ENCODE measurements around the gene NECAP2. TPM values are rescaled to one million over a fixed set of nuclear protein-coding genes. Genes with fewer than 3 reads are reported as not detected.
A peak's percentile ranks its signal among the peaks of the same experiment; 100 is the strongest.
"Not testable (repeated sequence)": the region's sequence is repeated elsewhere in the genome, so short reads cannot be mapped to it uniquely, and the experiment has no call there.

NECAP2 gene
- total RNA-seq, 1 donor from 2014 or later, result 179 TPM

GRCh38 chr1:16492937-16493336, 52.4 kb downstream of the NECAP2 start:
- not testable (repeated sequence) for DNase-seq (ENCODE audit: low read depth in 2 of 2)

DNA sequence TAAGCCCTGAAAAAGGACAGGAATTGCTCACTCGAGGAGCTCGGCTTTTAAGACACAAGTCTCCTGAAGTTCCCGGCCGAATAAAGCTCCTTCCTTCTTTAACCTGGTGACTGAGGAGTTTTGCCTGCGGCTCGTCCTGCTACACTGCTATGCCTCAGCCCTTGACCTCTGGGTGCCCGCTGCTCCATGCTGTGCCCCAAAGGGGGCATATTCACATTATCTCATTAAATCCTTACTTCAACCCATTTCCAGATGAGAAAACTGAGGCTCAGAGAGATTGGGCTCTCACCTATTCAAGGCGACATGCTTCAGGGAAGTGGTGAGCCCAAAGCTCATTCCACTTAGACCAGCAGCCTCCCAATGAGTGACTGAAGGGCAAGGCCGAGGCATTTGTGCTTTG, 53.2 kb downstream of the NECAP2 start:
- not testable (repeated sequence) for DNase-seq (ENCODE audit: low read depth in 2 of 2)

- peak; percentile 17 to 20 for DNase-seq (ENCODE audit: low read depth in 2 of 2)
Measured at GRCh38 chr1:16497474-16497904, 57.0 kb downstream of the NECAP2 start.

- DNase-seq (ENCODE audit: low read depth in 2 of 2), result not testable (repeated sequence)
Measured at GRCh38 chr1:16498047-16498446, 57.5 kb downstream of the NECAP2 start.

DNA sequence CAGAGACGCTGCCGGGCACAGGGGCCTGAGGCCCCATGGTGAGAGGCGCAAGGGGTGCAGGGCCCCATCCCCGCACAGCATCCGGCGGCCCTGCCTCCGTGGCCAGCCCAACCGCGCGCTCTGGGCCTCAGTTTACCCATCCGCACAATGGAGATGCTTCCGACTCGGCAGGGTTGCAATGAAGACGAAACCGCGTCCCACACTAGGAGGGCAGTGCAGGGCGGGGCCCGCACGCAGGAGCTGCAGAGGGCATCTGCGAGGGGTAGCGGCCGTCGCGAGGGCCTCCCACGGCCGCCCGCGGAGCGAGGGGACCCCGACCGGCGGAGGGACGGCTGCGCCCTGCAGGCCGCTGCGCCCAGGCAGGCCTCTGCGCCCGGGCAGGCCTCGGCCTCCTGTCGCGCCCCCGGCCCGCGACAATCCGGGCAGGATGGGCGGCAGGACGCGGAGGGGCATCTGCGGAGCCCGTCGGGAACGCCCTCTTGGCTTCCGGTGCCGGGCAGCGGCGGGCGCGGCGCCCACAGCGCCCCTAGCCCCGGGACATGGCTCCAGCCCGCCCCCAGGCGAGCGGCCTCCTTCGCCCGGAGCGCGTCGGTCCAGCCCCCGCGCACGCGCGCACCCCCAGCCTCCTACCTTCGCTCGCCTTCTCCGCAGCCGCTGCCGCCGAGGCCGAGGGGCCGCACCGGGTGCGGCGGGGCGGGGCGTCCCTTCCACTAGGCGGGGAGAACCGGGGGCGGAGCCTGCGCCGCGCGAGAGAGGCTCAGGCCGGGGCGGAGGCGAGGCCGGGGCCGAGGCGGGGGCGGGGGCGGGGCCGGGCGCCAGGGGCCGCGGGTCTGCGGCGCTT, 58.3 kb downstream of the NECAP2 start:
- peak; percentile 83 to 88 for DNase-seq (ENCODE audit: low read depth in 2 of 2)

- not testable (repeated sequence) for DNase-seq (ENCODE audit: low read depth in 2 of 2)
Measured at GRCh38 chr1:16500466-16500865, 59.9 kb downstream of the NECAP2 start.

GRCh38 chr1:16500975-16501374, 60.5 kb downstream of the NECAP2 start:
- not testable (repeated sequence) for DNase-seq (ENCODE audit: low read depth in 2 of 2)

- DNase-seq (ENCODE audit: low read depth in 2 of 2), result not testable (repeated sequence)
Measured at GRCh38 chr1:16501446-16501845, 60.9 kb downstream of the NECAP2 start.

DNA sequence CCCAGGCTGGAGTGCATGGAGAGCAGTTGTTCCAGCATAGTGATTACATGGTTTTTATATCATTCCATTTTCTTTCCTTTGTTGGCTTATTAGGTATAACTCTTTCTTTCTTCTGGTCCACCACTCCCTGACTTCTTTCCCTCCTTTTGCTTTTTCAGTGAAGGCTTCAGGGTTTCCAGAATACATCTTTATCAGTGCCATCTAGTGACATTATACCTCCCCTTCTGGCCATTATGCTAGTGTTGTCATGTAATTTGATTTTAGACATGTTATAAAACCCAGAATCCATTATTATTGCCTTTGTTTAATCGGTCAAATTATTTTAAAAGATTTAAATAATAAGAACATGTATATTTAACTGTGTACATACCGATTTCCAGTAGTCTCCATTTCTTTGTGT, 63.0 kb downstream of the NECAP2 start:
- DNase-seq (ENCODE audit: low read depth in 2 of 2), result no peak

DNA sequence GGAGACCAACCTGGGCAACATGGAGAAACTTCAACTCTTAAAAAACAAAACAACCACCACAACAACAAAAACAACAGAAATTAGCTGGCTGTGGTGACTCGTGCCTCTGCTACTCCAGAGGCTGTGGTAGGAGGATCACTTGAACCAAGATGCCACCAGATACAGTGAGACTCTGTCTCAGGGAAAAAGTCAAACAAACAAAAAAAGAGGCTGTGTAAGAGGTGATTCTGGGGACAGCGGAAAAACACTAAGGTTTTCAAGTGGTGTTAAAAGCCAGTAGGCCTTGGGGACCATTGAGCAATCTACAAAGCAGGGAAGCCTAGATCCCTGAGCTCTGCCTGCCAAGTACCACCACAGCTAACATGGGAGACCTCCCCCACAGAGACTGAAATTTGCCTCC, 65.3 kb downstream of the NECAP2 start:
- DNase-seq (ENCODE audit: low read depth in 2 of 2), result not testable (repeated sequence)

DNA sequence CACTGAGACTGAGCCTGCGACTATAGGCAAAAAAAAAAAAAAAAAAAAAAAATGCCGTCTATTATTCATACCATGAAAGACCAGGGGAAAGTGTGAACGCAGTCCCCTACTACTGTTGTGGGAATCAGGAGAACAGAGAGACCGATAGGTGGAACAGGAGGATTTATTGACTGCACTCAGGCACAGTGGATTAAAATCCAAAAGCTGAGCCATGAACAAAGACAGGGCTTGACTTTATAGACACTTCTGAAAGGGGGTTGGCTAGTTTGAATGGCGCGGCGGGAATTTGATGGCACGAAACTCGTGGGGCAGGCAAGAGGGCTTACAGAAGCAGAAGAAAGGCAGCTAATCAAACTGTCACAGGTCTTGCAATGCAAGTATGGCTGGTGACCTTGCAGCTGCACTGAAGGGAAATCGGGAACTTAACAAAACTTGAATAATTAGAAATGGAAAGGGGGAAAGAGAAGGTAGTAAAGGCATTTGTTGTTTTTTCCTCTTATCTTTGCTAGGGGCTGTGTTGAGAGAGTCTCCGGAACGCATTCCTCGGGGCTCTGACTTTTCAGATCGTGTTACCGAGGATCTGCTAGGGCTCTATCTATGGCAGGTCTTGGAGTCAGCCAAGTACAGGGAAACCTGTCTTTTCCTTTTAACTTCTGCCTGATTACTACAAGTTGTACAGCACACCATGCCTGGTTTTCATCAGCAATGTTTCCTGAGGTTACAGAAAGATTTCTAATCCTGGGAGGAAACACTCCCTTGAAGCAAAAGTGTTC, 66.0 kb downstream of the NECAP2 start:
- not testable (repeated sequence) for DNase-seq (ENCODE audit: low read depth in 2 of 2)

DNA sequence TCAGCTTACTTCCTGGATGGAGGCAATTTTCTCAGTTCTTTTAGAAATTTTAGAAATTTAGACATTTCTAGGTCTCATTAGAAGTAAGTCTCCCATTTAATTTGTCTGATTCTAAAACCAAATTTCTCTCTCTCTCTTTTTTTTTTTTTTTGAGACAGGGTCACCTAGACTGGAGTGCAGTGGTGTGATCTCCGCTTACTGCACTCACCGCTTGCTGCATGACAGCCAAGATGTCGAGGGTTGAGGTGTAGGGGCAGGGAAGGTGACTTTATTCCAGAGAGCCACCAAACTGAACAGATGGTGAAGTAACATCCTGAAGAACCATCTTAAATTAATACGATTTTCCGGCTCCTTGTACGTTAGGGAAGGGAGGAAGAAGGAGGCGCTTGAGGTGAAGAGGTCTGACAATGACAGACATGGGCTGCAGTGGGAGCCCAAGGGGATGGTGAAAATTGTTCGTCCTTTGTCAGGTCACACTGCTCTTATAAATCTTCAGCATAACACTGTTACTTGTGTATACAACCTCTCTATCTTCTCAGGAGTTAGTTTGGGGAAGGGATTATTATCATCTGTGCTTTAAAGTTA, 68.4 kb downstream of the NECAP2 start:
- peak in 1 of 2 donors; percentile 50 for DNase-seq (ENCODE audit: low read depth in 2 of 2)

Other genes starting within 250 kb of the NECAP2 start
- 3.3 and 4.6 TPM in 2 replicates for gene ARHGEF19, start 228.1 kb upstream of the NECAP2 start, total RNA-seq
- 6.7 and 7.2 TPM in 2 replicates for gene CPLANE2, start 203.5 kb upstream of the NECAP2 start, total RNA-seq
- gene FBXO42, start 88.2 kb upstream of the NECAP2 start, total RNA-seq, result 5.2 and 6.3 TPM in 2 replicates
- gene SZRD1, start 73.5 kb upstream of the NECAP2 start, total RNA-seq, result 24.4 and 28.4 TPM in 2 replicates
- gene SPATA21, start 3.3 kb upstream of the NECAP2 start, total RNA-seq, result not detected in 2 replicates
- under 0.01 and 5,258 TPM in 2 replicates for gene RNU1-1, start 73.6 kb downstream of the NECAP2 start, total RNA-seq
- gene NBPF1, start 172.8 kb downstream of the NECAP2 start, total RNA-seq, result 20.2 and 20.7 TPM in 2 replicates
- gene RNU1-3, start 226.2 kb downstream of the NECAP2 start, total RNA-seq, result under 0.01 and 5,258 TPM in 2 replicates